ENCODE results near the gene FAHD2B.
"Not testable (repeated sequence)": the region's sequence is repeated elsewhere in the genome, so short reads cannot be mapped to it uniquely, and the experiment has no call there.

GRCh38 chr2:97062020-97062419, 32.7 kb downstream of the FAHD2B start:
- TF ChIP-seq CTCF (IDR thresholded peaks at IDR 0.05 in 4 of 5, conservative IDR thresholded peaks at IDR 0.05 in 1 of 5); POLR2A (IDR thresholded peaks at IDR 0.05): not testable (repeated sequence)
